GM12878 (cell line): ENCODE results near the gene PLCB4. TPM values are rescaled to one million over a fixed set of nuclear protein-coding genes. Genes with fewer than 3 reads are reported as not detected.

ENCODE experiments used
- ATAC-seq: fragments of 200-7000 bp; cut with Tn5 transposase; 3 replicates; pipeline ENCODE4 v1.9.1; 2020; ENCODE audit warnings: mild to moderate bottlenecking, moderate library complexity
- BruUV-seq: library from RNA; stranded (reverse); fragments of 400-500 nt; replicated peaks from 2 replicates; lab custom pipeline; 2021; lab: Mats Ljungman, UMichigan
- CTCF ChIA-PET: fragments of 300-600 bp; sonication (Branson Sonifier 250); formaldehyde crosslinking; extraction: SDS; loops from one replicate; lab custom pipeline; 2021; ENCODE audit warnings: inconsistent platforms; lab: Yijun Ruan, JAX
- POLR2A ChIA-PET: fragments of 350-600 bp; formaldehyde crosslinking; extraction: SDS; loops from one replicate; lab custom pipeline; 2021; ENCODE audit warnings: inconsistent platforms; lab: Charles Lee
- RAD21 ChIA-PET: fragments of 300-600 bp; sonication (Branson Sonifier 250); formaldehyde crosslinking; loops from one replicate; lab custom pipeline; 2023; ENCODE audit warnings: antibody characterized with exemption; ENCODE audit not compliant: unreplicated experiment; lab: Charles Lee
- SMC1A ChIA-PET: fragments of 300-600 bp; sonication (Branson Sonifier 250); formaldehyde crosslinking; loops from one replicate; lab custom pipeline; 2023; ENCODE audit not compliant: unreplicated experiment, uncharacterized antibody; lab: Charles Lee
- DNase-seq: peaks from one replicate; pipeline ENCODE4 v3.0.0-alpha.2; 2011; ENCODE audit warnings: low read depth, low spot score
- FAIRE-seq: peaks from 3 replicates; lab custom pipeline; 2011; peaks lifted over from hg19 to GRCh38; lab: Jason Lieb, UNC
- H2AFZ ChIP-seq: 2 replicates; pipeline ENCODE4 v1.6.0; 2011; ENCODE audit warnings: low read depth, low read length, control low read depth; ENCODE audit not compliant: control insufficient read depth
- H3K27ac ChIP-seq: 2 replicates; pipeline ENCODE4 v1.5.1; 2011; ENCODE audit warnings: control low read depth; ENCODE audit not compliant: control insufficient read depth, insufficient read depth
- H3K27me3 ChIP-seq, 2 experiments: replicated peaks in 1 of 2; 2 replicates each; pipeline versions ENCODE4 v1.6.0 to v1.6.1; 2011; ENCODE audit warnings: low read length in 1 of 2; ENCODE audit not compliant: control insufficient read depth in 2 of 2, insufficient read depth in 2 of 2
- H3K36me3 ChIP-seq, 2 experiments: 2 replicates each; pipeline ENCODE4 v1.5.1; 2011; ENCODE audit warnings: low read length in 1 of 2; ENCODE audit not compliant: control insufficient read depth in 2 of 2, insufficient read depth in 2 of 2
- H3K4me1 ChIP-seq: 2 replicates; pipeline ENCODE4 v1.6.1; 2011; ENCODE audit warnings: mild to moderate bottlenecking, low read length, moderate library complexity, mixed read lengths; ENCODE audit not compliant: control insufficient read depth, insufficient read depth
- H3K4me2 ChIP-seq: 2 replicates; pipeline ENCODE4 v1.6.0; 2011; ENCODE audit warnings: control low read depth; ENCODE audit not compliant: control insufficient read depth, insufficient read depth
- H3K4me3 ChIP-seq: fragments of 200-600 bp; sonication (generic); 2 replicates; pipeline ENCODE4 v1.5.1; 2016
- H3K79me2 ChIP-seq: 2 replicates; pipeline ENCODE4 v1.6.0; 2011; ENCODE audit warnings: low read length; ENCODE audit not compliant: control insufficient read depth, insufficient read depth
- H3K9ac ChIP-seq: 2 replicates; pipeline ENCODE4 v1.8.0; 2011; ENCODE audit warnings: low read length, control low read depth, mixed read lengths; ENCODE audit not compliant: control insufficient read depth, insufficient read depth
- H3K9me3 ChIP-seq: replicated peaks from 3 replicates; pipeline ENCODE4 v1.5.1; 2011; ENCODE audit warnings: mild to moderate bottlenecking, low read length; ENCODE audit not compliant: control insufficient read depth, insufficient read depth
- H4K20me1 ChIP-seq: 2 replicates; pipeline ENCODE4 v1.6.0; 2011; ENCODE audit not compliant: control insufficient read depth, insufficient read depth
- POU2F2 ChIP-seq: IDR thresholded peaks from 3 replicates; pipeline ENCODE4 v1.6.1; 2011; ENCODE audit warnings: low read depth, mild to moderate bottlenecking, low read length, borderline replicate concordance
- ZZZ3 ChIP-seq: IDR thresholded peaks from 2 replicates; pipeline ENCODE4 v1.6.1; 2011; ENCODE audit warnings: low read depth; ENCODE audit not compliant: control insufficient read depth, insufficient read length
- WGBS: methylation state at CpG from one replicate; pipeline ENCODE4 v1.1.6; 2016; ENCODE audit warnings: low lambda C conversion rate; ENCODE audit not compliant: insufficient replicate concordance, insufficient coverage; ENCODE audit errors: missing lambda C conversion rate; 5-methylcytosine and 5-hydroxymethylcytosine counted together
- in situ Hi-C: fragments of 300-500 bp; cut with MboI; formaldehyde crosslinking; loops from 9 replicates; pipeline ENCODE4 v1.14.3; 2018; ENCODE audit warnings: mixed read lengths
- intact Hi-C: fragments of 100-400 bp; cut with micrococcal nuclease; formaldehyde crosslinking; loops from one replicate; pipeline ENCODE4 v1.14.2; 2022; ENCODE audit not compliant: unreplicated experiment
- polyA plus RNA-seq, 11 experiments: library from polyadenylated mRNA; depleted of rRNA in 4 of 11; unstranded in 6 of 11; stranded (reverse) in 5 of 11; fragments of >200 nt; fragmentation: Nextera tagmentation in 4 of 11; fragmentation: Illumina TruSeq in 1 of 11; extraction: Ambion mirVana in 4 of 11; extraction: Trizol in 1 of 11; gene quantifications; 1 replicate in 1 of 11; 2 replicates in 10 of 11; pipeline versions ENCODE4 v1.2.1 to v1.2.3, GENCODE V29; 2011 to 2016; ENCODE audit warnings: inconsistent platforms in 2 of 11, missing spikeins in 2 of 11, low read depth in 1 of 11
- total RNA-seq, 4 experiments: library from RNA; depleted of rRNA in 3 of 4; stranded (reverse); fragments of >200 nt in 3 of 4; fragmentation: Illumina TruSeq in 1 of 4; extraction: Trizol in 1 of 4; gene quantifications; 2 replicates each; pipeline versions ENCODE4 v1.2.1 to v1.2.3, GENCODE V29; 2013 to 2021
- TF ChIP-seq, protein P1 (sequence below): IDR thresholded peaks from 2 replicates; pipeline ENCODE4 v1.6.1; 2012; ENCODE audit warnings: low read depth, low read length, improper control_type of control experiment
- TF ChIP-seq, protein P2 (sequence below): IDR thresholded peaks from 2 replicates; pipeline ENCODE4 v1.6.1; 2011; ENCODE audit warnings: low read depth, mild to moderate bottlenecking, low read length, moderate library complexity, borderline replicate concordance; ENCODE audit errors: extremely low read depth
- TF ChIP-seq, protein P3 (sequence below): fragments of 450-650 bp; IDR thresholded peaks from 2 replicates; pipeline ENCODE4 v1.6.1; 2017; ENCODE audit warnings: antibody characterized with exemption, mild to moderate bottlenecking, moderate library complexity
- TF ChIP-seq, protein P4 (sequence below): fragments of 450-650 bp; IDR thresholded peaks from 2 replicates; pipeline ENCODE4 v1.6.1; 2016; ENCODE audit warnings: mild to moderate bottlenecking

PLCB4 gene
- total and polyA plus RNA-seq, 10 of the 15 experiments (the other 5 are each of a cell fraction or from before 2014, with no cell fraction given) = not detected

DNA sequence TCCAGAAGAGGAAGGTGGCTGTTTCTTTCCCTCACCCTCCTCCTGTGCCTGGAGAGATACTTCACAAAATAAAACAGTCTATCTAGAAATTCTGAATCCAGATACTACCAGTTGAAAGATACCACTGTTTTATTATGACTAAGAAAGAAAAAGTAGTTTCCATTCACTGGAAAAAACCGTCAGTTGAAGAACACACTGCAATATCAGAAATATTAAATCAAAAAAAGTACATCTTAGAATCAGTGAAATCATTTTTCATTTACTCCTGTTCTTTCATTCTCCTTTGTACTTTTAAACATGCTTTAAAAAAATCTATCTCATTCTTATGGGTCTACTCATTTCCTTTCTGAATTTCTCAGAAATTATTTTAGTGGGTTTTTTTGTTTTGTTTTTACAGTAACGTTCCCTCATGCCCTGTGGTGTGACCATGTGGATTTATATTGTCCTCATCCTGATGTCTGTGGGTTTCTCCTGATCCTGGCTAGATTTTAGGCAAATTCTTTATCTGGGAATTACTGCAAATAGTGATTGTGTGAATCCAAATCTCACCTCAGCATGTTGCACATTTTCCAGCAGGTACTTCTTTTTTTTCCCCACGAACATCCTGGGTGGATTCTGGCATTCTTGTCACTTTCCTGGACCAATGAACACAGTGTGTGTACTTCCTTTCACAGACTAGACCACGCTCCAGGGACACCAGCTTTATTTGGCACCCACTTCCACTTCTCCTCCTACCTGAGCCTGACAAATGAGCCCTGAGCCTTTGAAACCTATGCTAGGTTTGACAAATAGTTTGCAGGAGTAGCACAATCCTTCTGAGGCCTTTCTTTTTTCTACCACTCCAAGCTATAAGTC lies 331.5 kb downstream of the PLCB4 start:
- ChIA-PET POLR2A (no interaction called here), SMC1A (no interaction called here), RAD21 (no interaction called here), CTCF (no interaction called here)
- BruUV-seq = no TSS peak
- DNase-seq = no peak
- no peaks in the 10 kb centered on the region for H3K79me2 ChIP-seq
- no peak for ATAC-seq
- H2AFZ ChIP-seq = no peak overlapping the region
- TF ChIP-seq, protein P1, sequence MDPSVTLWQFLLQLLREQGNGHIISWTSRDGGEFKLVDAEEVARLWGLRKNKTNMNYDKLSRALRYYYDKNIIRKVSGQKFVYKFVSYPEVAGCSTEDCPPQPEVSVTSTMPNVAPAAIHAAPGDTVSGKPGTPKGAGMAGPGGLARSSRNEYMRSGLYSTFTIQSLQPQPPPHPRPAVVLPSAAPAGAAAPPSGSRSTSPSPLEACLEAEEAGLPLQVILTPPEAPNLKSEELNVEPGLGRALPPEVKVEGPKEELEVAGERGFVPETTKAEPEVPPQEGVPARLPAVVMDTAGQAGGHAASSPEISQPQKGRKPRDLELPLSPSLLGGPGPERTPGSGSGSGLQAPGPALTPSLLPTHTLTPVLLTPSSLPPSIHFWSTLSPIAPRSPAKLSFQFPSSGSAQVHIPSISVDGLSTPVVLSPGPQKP = no peak
- no peak for TF ChIP-seq ZZZ3
- TF ChIP-seq, protein P2, sequence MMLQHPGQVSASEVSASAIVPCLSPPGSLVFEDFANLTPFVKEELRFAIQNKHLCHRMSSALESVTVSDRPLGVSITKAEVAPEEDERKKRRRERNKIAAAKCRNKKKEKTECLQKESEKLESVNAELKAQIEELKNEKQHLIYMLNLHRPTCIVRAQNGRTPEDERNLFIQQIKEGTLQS = no peak
- in situ Hi-C loops (loop anchor here (10.0 kb wide), 1 partner anchor 514 kb away; no protein-coding TSS in a partner anchor), intact Hi-C loops (no loop called here)
- H3K9ac ChIP-seq = no peak overlapping the region
- no peak overlapping the region for H3K4me2 ChIP-seq
- no peak for FAIRE-seq
- no peak overlapping the region for H3K27ac ChIP-seq
- H3K9me3 ChIP-seq = no peaks in the 10 kb centered on the region; the same call in 2 of the 3 replicates
- no peaks in the 10 kb centered on the region; a peak in 1 of 4 replicates for H3K27me3 ChIP-seq
- 0% methylated on average over 4 of the region's 4 CpGs for WGBS
- H4K20me1 ChIP-seq = no peaks in the 10 kb centered on the region
- H3K36me3 ChIP-seq = no peaks in the 10 kb centered on the region
- H3K4me1 ChIP-seq = peaks cover 8% of the 10 kb centered on the region
- no peak overlapping the region for H3K4me3 ChIP-seq

DNA sequence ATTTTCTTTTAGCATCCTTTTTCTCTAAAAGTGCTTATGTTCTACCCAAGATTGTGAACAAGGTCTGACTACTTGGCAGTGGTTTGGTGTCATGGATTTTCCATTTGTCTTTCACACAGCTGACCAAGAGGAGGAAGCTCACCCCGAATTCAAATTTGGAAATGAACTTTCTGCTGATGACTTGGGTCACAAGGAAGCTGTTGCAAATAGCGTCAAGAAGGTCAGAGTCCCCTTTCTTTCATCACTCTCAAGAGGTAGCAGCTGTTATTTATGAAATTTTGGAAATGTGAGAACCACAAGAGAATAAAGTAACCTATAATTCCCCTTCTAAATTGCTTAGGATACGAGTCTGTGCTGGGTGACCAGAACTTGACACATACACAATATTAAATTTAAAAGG lies 332.5 kb downstream of the PLCB4 start:
- H2AFZ ChIP-seq = no peak overlapping the region
- ChIA-PET POLR2A (no interaction called here), RAD21 (no interaction called here)
- no peaks in the 10 kb centered on the region for H3K79me2 ChIP-seq
- intact Hi-C loops = no loop called here
- no peaks in the 10 kb centered on the region for H3K36me3 ChIP-seq
- H3K27me3 ChIP-seq = no peaks in the 10 kb centered on the region; a peak in 1 of 4 replicates
- 0% methylated on average over 3 of the region's 3 CpGs for WGBS
- ATAC-seq (no peak), FAIRE-seq (no peak)
- no peaks in the 10 kb centered on the region for H4K20me1 ChIP-seq
- no peak overlapping the region for H3K4me2 ChIP-seq
- no peak overlapping the region for H3K9ac ChIP-seq
- no peaks in the 10 kb centered on the region; the same call in 2 of the 3 replicates for H3K9me3 ChIP-seq
- TF ChIP-seq, protein P3, sequence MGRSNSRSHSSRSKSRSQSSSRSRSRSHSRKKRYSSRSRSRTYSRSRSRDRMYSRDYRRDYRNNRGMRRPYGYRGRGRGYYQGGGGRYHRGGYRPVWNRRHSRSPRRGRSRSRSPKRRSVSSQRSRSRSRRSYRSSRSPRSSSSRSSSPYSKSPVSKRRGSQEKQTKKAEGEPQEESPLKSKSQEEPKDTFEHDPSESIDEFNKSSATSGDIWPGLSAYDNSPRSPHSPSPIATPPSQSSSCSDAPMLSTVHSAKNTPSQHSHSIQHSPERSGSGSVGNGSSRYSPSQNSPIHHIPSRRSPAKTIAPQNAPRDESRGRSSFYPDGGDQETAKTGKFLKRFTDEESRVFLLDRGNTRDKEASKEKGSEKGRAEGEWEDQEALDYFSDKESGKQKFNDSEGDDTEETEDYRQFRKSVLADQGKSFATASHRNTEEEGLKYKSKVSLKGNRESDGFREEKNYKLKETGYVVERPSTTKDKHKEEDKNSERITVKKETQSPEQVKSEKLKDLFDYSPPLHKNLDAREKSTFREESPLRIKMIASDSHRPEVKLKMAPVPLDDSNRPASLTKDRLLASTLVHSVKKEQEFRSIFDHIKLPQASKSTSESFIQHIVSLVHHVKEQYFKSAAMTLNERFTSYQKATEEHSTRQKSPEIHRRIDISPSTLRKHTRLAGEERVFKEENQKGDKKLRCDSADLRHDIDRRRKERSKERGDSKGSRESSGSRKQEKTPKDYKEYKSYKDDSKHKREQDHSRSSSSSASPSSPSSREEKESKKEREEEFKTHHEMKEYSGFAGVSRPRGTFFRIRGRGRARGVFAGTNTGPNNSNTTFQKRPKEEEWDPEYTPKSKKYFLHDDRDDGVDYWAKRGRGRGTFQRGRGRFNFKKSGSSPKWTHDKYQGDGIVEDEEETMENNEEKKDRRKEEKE = no peak
- TF ChIP-seq, protein P4, sequence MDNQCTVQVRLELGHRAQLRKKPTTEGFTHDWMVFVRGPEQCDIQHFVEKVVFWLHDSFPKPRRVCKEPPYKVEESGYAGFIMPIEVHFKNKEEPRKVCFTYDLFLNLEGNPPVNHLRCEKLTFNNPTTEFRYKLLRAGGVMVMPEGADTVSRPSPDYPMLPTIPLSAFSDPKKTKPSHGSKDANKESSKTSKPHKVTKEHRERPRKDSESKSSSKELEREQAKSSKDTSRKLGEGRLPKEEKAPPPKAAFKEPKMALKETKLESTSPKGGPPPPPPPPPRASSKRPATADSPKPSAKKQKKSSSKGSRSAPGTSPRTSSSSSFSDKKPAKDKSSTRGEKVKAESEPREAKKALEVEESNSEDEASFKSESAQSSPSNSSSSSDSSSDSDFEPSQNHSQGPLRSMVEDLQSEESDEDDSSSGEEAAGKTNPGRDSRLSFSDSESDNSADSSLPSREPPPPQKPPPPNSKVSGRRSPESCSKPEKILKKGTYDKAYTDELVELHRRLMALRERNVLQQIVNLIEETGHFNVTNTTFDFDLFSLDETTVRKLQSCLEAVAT = no peak
- TF ChIP-seq POU2F2 = no peak
- TF ChIP-seq, all 136 proteins: peak for 0
- CTCF ChIA-PET = interaction anchor here (0.6 kb wide), 1 partner anchor 685 kb away, joined by 3 read pairs; no protein-coding TSS in a partner anchor
- H3K4me1 ChIP-seq = peaks cover 8% of the 10 kb centered on the region
- no TSS peak for BruUV-seq
- no peak for DNase-seq
- SMC1A ChIA-PET = no interaction called here
- no peak overlapping the region for H3K27ac ChIP-seq
- in situ Hi-C loops = loop anchor here (10.0 kb wide), 1 partner anchor 513 kb away; no protein-coding TSS in a partner anchor
- H3K4me3 ChIP-seq = no peak overlapping the region
